C4-2B (cell line): Measurements from ENCODE around the gene TRIM29.

Source experiments
- CTCF ChIP-seq: fragments of 450-650 bp; conservative IDR thresholded peaks from 2 replicates; pipeline ENCODE4 v1.5.1; 2017; ENCODE audit warnings: mild to moderate bottlenecking
- ZFX ChIP-seq: fragments of 450-650 bp; IDR thresholded peaks from 2 replicates; pipeline ENCODE4 v1.6.1; 2017

- TF ChIP-seq CTCF (no peak), ZFX (no peak)
These were observed 70.3 kb downstream of the TRIM29 start for GRCh38 chr11:120067438-120068113.
